GM18520 (cell line): ENCODE data around the gene SLC6A4.

Source experiments
- ATAC-seq: cut with Tn5 transposase; IDR thresholded peaks from one replicate; pipeline ENCODE4 v1.9.1; 2021; ENCODE audit not compliant: unreplicated experiment

Gene SLC6A4

GRCh38 chr17:30235386-30236296 is at the start of gene SLC6A4:
Gene SLC6A4, minus strand, starts transcription at chr17:30235697. Its CDS starts 13,739 bp downstream, at chr17:30221958.
- no peak for ATAC-seq

DNA sequence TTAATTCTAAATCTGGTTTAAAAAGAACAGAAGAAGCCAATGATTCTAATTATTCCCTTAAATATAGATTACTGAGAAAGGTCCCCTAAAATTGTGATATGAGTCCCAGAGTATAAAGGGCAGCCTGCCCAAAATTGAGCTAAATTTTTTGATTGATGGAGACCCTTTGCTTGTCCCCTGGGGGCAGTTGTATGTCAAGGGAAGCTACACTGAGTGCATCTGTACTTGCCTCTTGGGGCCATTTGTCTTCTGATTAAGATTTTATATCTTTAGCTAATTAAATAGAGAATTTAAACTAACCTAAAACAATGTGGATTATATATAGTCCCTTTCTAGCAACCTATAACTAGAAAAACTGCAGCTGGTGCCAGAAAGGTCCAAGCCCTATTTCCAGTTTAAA is 43.7 kb upstream of the SLC6A4 start:
- no peak for ATAC-seq

GRCh38 chr17:30278032-30278431 is 42.5 kb upstream of the SLC6A4 start:
- no peak for ATAC-seq

DNA sequence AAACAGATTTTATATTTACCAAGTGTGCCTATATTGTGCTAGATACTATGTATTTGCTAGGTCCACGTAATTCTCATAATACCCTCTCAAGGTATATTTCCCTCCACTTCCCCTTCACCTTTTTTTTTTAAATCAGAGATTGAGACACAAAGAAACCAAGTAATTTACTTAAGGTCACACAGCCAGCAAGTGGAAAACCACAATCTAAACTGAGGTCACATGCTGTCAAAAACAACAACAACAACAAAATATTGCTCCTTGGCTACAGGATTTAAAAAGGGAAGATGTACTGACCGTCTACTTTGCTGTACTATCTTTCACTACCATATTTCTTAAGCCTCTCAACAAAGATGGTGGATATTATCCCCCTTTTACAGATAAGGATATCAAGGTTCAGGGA is 40.4 kb upstream of the SLC6A4 start:
- ATAC-seq = no peak

DNA sequence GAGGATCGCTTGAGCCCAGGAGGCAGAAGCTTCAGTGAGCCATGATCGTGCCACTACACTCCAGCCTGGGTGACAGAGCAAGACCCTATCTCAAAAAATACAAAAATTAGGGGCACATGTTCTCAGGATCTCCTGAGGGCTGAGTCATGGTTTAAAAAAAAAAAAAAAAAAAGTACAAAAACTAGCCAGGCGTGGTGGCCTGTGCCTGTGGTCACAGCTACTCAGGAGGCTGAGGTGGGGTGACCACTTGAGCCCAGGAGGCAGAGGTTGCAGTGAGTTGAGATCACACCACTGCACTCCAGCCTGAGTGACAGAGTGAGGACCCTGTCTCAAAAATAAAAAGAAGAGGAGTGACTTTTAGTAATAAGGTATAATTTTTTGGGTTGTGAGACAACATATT is 39.4 kb upstream of the SLC6A4 start:
- ATAC-seq = no peak

GRCh38 chr17:30273373-30273772 is 37.9 kb upstream of the SLC6A4 start:
- no peak for ATAC-seq

DNA sequence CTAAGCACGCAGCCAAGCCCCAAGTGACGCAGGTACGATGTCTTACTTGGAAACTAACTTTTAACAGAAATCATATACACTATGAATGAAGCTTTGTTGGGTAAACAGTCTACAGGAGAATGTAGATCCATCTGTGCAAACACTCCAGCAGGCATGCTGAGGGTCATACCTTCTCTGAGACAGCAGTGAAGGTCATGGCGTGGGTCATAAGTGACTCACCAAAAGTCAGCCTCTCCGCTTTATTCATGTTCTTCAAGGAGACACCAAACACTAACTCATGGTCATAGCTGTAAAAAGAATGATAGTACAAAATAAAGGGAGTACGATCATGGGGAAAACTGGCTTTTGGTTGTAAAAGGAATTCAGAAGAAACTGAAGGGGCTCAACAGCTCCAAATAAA is 35.6 kb upstream of the SLC6A4 start:
- no peak for ATAC-seq

GRCh38 chr17:30267625-30268024 is 32.1 kb upstream of the SLC6A4 start:
- no peak for ATAC-seq

DNA sequence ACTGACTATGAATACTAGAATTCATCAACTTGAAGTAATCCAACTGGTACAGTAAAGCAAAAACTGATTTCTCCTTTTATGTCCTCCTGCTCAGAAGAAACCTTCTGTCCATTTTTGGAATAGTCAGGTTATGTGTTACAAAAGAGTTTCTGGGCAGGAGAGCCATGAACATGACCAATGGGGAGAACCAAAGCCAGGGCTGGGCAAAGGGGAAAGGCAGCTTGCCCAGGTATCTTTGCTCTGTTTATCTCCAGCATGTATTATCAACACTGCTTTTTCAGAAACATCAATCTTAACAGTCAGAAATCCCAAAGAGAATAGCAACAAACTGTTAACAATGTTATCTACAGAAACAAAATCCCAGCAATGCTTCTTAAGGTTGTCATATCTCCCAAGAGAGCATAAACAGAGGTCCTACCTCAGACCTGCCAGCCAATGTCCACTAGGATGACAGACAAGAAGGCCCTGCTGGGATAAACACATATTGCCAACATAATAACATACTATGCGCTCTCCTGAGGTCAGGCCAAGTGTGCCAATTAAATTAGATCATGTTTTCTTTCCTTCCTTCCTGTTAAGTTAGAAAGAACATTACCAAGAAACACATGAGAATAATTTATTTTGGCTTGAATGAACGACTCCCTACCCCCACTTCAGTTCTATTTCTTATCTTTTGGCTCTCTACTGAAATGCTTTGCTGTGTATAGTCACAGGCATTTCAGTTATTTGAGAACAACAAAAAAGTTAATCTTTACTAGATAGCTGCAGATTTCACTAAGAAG is 28.2 kb upstream of the SLC6A4 start:
- ATAC-seq = no peak

GRCh38 chr17:30256756-30257506 is 21.4 kb upstream of the SLC6A4 start:
- no peak for ATAC-seq

GRCh38 chr17:30254150-30254549 is 18.7 kb upstream of the SLC6A4 start:
- no peak for ATAC-seq

GRCh38 chr17:30253312-30253711 is 17.8 kb upstream of the SLC6A4 start:
- no peak for ATAC-seq

GRCh38 chr17:30251931-30252330 is 16.4 kb upstream of the SLC6A4 start:
- no peak for ATAC-seq

DNA sequence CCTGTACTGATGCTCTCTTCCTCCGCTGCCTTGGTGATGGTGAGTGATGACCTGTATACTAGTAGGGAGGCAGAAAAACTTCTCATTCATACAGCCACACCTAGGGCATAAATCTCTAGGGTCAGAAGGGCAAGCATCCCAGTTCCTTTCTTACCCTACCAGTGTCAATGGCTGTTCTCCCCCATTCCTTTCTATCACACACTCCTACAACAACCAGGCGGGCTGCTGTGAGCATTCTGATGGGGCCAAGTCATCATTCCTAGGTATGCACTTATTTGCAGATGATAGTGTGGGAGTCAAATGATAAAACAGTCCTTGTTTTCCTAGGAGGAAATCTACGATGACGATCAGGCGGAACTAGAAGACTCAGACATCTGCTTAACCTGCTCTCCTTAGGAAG is 14.0 kb upstream of the SLC6A4 start:
- ATAC-seq = no peak

DNA sequence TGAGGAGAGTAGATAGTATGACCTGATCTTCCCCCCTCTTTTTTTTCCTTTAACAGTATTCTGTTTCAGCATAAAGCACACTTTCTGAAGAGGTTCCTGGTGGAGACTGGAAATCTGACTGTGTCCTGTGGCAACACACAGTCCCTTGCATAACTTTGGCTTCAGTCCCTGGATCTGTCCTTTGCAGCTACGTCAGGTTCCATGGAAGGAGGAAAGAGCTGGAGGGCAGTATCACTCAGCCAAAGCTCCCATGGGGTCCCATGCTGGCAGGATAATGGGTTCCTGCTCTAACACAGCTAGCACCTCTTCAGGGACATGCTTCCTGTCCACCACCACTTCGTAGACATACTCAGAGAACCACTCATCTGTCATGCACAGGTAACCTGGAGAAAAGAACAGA is 13.3 kb upstream of the SLC6A4 start:
- ATAC-seq = no peak

- ATAC-seq = no peak
Measured at GRCh38 chr17:30246460-30246859, 11.0 kb upstream of the SLC6A4 start.

DNA sequence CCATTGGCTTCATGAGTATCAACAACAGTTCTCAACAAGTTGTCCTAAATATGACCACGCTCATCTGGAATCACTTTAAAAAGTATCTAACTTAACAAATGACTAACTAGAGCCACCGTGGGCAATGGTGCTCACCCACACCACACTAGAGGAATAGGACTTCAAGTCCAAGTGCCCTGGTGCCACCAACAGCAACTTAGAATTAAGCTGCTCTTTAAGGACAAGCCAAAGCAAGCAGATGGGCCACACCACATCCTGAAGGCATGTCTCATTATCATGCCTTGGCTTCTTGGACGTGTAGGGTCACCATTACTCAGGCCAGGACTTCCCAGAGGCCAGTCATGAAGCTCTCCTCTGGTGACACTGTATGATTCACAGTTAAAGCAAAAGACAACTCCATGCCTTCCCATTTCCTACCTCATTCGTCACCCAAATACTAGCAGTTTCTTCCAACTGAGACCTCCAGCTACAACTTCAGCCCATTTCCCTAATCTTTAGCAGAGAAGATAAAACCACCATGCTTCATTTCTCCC is 9.4 kb upstream of the SLC6A4 start:
- no peak for ATAC-seq

GRCh38 chr17:30243568-30243967 is 8.1 kb upstream of the SLC6A4 start:
- ATAC-seq = no peak

GRCh38 chr17:30243002-30243401 is 7.5 kb upstream of the SLC6A4 start:
- no peak for ATAC-seq

GRCh38 chr17:30241051-30241450 is 5.6 kb upstream of the SLC6A4 start:
- ATAC-seq = no peak

DNA sequence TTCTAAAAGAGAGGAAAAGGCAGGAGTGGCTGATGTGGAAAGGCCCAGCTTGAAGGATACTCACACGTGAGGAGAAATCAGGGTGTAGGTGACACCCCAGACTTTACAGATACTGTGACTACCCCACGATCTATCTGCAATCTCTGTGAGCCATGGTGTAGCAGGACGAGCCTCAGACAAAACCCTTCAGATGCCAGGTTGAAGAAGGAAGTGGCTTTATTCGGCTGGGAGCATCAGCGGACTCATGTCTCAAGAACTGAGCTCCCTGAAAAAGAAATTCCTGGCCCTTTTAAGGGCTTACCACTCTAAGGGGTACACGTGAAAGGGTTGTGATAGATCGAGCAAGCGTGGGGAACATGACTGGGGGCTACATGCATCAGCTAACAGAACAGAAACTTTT is 4.7 kb upstream of the SLC6A4 start:
- no peak for ATAC-seq
